HepG2 (cell line): ENCODE results near the gene ACADSB. TPM values are rescaled to one million over a fixed set of nuclear protein-coding genes. Genes with fewer than 3 reads are reported as not detected.
A peak's percentile ranks its signal among the peaks of the same experiment; 100 is the strongest.

Experiments used
- CAMTA2 ChIP-seq: sonication (generic); formaldehyde crosslinking; IDR thresholded peaks from 2 replicates; pipeline ENCODE4 v1.4.0; 2020; ENCODE audit warnings: mild to moderate bottlenecking, missing genetic modification reagents, borderline replicate concordance
- HNF4G ChIP-seq, 2 experiments: sonication (generic) in 1 of 2; formaldehyde crosslinking in 1 of 2; IDR thresholded peaks; 2 replicates each; pipeline versions ENCODE4 v1.4.0 to v1.6.1; 2011 to 2020; ENCODE audit warnings: borderline replicate concordance in 2 of 2, low read depth in 2 of 2, mild to moderate bottlenecking in 2 of 2, low read length in 1 of 2, missing genetic modification reagents in 1 of 2, moderate library complexity in 1 of 2
- KDM2A ChIP-seq: sonication (generic); formaldehyde crosslinking; IDR thresholded peaks from 2 replicates; pipeline ENCODE4 v1.4.0; 2020; ENCODE audit warnings: low read depth, missing genetic modification reagents, borderline replicate concordance
- KLF6 ChIP-seq: IDR thresholded peaks from 2 replicates; pipeline ENCODE4 v1.8.0; 2016; ENCODE audit warnings: missing biosample characterization, missing genetic modification reagents
- NFE2L2 ChIP-seq: fragments of 150-350 bp; IDR thresholded peaks from 2 replicates; pipeline ENCODE4 v1.6.1; 2014; ENCODE audit warnings: low read length
- PAWR ChIP-seq: sonication (generic); formaldehyde crosslinking; IDR thresholded peaks from 2 replicates; pipeline ENCODE4 v1.4.0; 2020; ENCODE audit warnings: missing genetic modification reagents, mild to moderate bottlenecking, borderline replicate concordance
- PHF5A ChIP-seq: IDR thresholded peaks from one replicate; pipeline ENCODE4 v1.6.1; 2018; ENCODE audit warnings: low read depth, missing genetic modification reagents; ENCODE audit not compliant: unreplicated experiment
- RBFOX2 ChIP-seq: fragments of 200-400 bp; formaldehyde crosslinking; IDR thresholded peaks from 2 replicates; pipeline ENCODE4 v1.6.1; 2017; ENCODE audit warnings: low read depth, mild to moderate bottlenecking, low read length
- SMAD1 ChIP-seq: sonication (generic); formaldehyde crosslinking; IDR thresholded peaks from 2 replicates; pipeline ENCODE4 v1.4.0; 2020; ENCODE audit warnings: missing genetic modification reagents, low read depth, mild to moderate bottlenecking, borderline replicate concordance
- SMAD3 ChIP-seq: sonication (generic); formaldehyde crosslinking; IDR thresholded peaks from 2 replicates; pipeline ENCODE4 v1.4.0; 2020; ENCODE audit warnings: missing genetic modification reagents
- ZFP37 ChIP-seq: sonication (generic); formaldehyde crosslinking; IDR thresholded peaks from 2 replicates; pipeline ENCODE4 v1.4.0; 2020; ENCODE audit warnings: missing genetic modification reagents, borderline replicate concordance
- ZMYM4 ChIP-seq: sonication (generic); formaldehyde crosslinking; IDR thresholded peaks from 2 replicates; pipeline ENCODE4 v1.8.1; 2023; ENCODE audit warnings: mild to moderate bottlenecking, missing genetic modification reagents
- ZNF326 ChIP-seq: sonication (generic); formaldehyde crosslinking; IDR thresholded peaks from 2 replicates; pipeline ENCODE4 v1.4.0; 2020; ENCODE audit warnings: missing genetic modification reagents, borderline replicate concordance
- ZNF33B ChIP-seq: sonication (generic); formaldehyde crosslinking; IDR thresholded peaks from 2 replicates; pipeline ENCODE4 v1.5.1; 2020; ENCODE audit warnings: mild to moderate bottlenecking, missing genetic modification reagents
- ZNF367 ChIP-seq: sonication (generic); formaldehyde crosslinking; IDR thresholded peaks from 2 replicates; pipeline ENCODE4 v1.4.0; 2020; ENCODE audit warnings: missing genetic modification reagents, borderline replicate concordance
- ZNF556 ChIP-seq: sonication (generic); formaldehyde crosslinking; IDR thresholded peaks from 2 replicates; pipeline ENCODE4 v1.4.0; 2020; ENCODE audit warnings: mild to moderate bottlenecking, missing genetic modification reagents, borderline replicate concordance
- ZNF605 ChIP-seq: sonication (generic); formaldehyde crosslinking; IDR thresholded peaks from 2 replicates; pipeline ENCODE4 v1.8.0; 2022; ENCODE audit warnings: mild to moderate bottlenecking, missing genetic modification reagents
- ZNF816 ChIP-seq: sonication (generic); formaldehyde crosslinking; IDR thresholded peaks from 2 replicates; pipeline ENCODE4 v1.8.0; 2022; ENCODE audit warnings: missing genetic modification reagents, mild to moderate bottlenecking, borderline replicate concordance
- ZNF841 ChIP-seq: sonication (generic); formaldehyde crosslinking; IDR thresholded peaks from 2 replicates; pipeline ENCODE4 v1.8.1; 2023; ENCODE audit warnings: missing genetic modification reagents, borderline replicate concordance
- ZSCAN25 ChIP-seq: sonication (generic); formaldehyde crosslinking; IDR thresholded peaks from 2 replicates; pipeline ENCODE4 v1.8.0; 2022; ENCODE audit warnings: mild to moderate bottlenecking, missing genetic modification reagents
- polyA plus RNA-seq, 8 experiments: library from polyadenylated mRNA; depleted of rRNA in 3 of 8; stranded (reverse) in 7 of 8; unstranded in 1 of 8; fragments of >200 nt; fragmentation: Illumina TruSeq in 4 of 8; extraction: Trizol in 4 of 8; gene quantifications; 2 replicates each; pipeline versions ENCODE4 v1.2.1 to v1.2.3, GENCODE V29; 2011 to 2016; ENCODE audit warnings: low read depth in 4 of 8, missing spikeins in 1 of 8, mixed read lengths in 1 of 8; ENCODE audit not compliant: insufficient read depth in 1 of 8
- total RNA-seq, 5 experiments: library from RNA; depleted of rRNA; stranded (reverse); fragments of >200 nt; fragmentation: Illumina TruSeq; extraction: Trizol; gene quantifications; 2 replicates each; pipeline ENCODE4 v1.2.3, GENCODE V29; 2016; ENCODE audit warnings: low read depth in 1 of 5
- TF ChIP-seq, protein P1 (sequence below): IDR thresholded peaks from 2 replicates; pipeline ENCODE4 v1.6.1; 2016; ENCODE audit warnings: low read depth, borderline replicate concordance
- TF ChIP-seq, protein P2 (sequence below): sonication (generic); formaldehyde crosslinking; IDR thresholded peaks from 2 replicates; pipeline ENCODE4 v1.4.0; 2020; ENCODE audit warnings: missing genetic modification reagents, borderline replicate concordance

Gene ACADSB
- total and polyA plus RNA-seq, 2 of the 13 experiments (the other 11 are each of a cell fraction or from before 2014, with no cell fraction given): 80.0 to 87.6 TPM

DNA sequence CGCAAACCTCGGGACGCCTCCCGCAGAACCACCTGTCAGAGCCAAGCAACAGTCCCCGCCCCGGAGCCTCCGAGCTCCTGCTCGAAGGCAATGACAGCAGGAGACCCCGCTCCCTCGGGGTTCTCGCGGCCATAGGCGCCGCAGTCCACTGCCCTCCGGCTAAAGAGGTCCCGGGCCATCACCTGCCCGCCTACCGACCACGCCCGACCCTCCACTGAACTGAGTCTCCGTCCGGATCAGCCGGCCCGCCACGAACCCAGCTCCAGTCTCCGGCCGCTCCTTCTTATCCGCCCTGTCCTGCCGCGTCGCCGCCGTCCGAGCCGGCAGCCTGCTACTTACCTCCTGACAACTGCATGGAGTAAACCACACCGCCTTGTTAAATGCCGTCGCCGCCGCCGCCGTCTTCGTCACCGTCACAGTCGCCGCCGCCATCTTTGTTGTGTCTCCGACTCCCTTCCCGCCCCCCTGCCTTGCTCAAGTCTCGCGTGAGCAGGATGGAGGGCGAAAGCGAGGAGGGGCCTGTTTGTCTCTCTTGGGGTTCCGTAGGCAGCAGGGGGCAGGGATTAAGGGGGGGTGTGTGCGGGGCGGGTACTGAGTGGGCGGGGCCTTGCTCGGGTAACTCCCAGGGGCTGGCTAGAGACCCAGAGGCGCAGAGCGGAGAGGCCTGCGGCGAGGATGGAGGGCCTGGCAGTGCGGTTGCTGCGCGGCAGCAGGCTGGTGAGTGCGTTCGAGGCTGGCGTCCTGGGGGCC, at the start of gene ACADSB, which contains the start of gene IKZF5 (continued):
- TF ChIP-seq ZNF816 (peak; percentile 72; the same call in 1 of the 2 replicates), PHF5A (CRISPR knock-in tag) (no peak), SMAD1 (CRISPR knock-in tag) (peak; percentile 78; the same call in 1 of the 2 replicates), ZNF367 (peak; percentile 61; the same call in 1 of the 2 replicates), ZNF326 (CRISPR knock-in tag) (no peak), KLF6 (CRISPR knock-in tag) (peak; percentile 19), SMAD3 (CRISPR knock-in tag) (0 out of 2 replicates have a peak, but pooled peaks have one; percentile 13), ZNF841 (CRISPR knock-in tag) (0 out of 2 replicates have a peak, but pooled peaks have one; percentile 50), ZSCAN25 (CRISPR knock-in tag) (peak; percentile 66; the same call in 1 of the 2 replicates), CAMTA2 (0 out of 2 replicates have a peak, but pooled peaks have one; percentile 34), ZNF605 (CRISPR knock-in tag) (no peak), KDM2A (CRISPR knock-in tag) (peak; percentile 86), NFE2L2 (no peak), ZNF556 (CRISPR knock-in tag) (no peak), HNF4G (IDR thresholded peaks at IDR 0.05; ENCODE audit: borderline replicate concordance, low read depth, low read length) (no peak), HNF4G (CRISPR knock-in tag; IDR thresholded peaks at IDR 0.05; ENCODE audit: borderline replicate concordance, low read depth) (peak; percentile 15; the same call in 1 of the 2 replicates), ZFP37 (CRISPR knock-in tag) (0 out of 2 replicates have a peak, but pooled peaks have one; percentile 54), ZMYM4 (CRISPR knock-in tag) (peak; percentile 92), ZNF33B (CRISPR knock-in tag) (no peak), PAWR (CRISPR knock-in tag) (0 out of 2 replicates have a peak, but pooled peaks have one; percentile 37), RBFOX2 (peak; percentile 91)
- TF ChIP-seq, protein P1, sequence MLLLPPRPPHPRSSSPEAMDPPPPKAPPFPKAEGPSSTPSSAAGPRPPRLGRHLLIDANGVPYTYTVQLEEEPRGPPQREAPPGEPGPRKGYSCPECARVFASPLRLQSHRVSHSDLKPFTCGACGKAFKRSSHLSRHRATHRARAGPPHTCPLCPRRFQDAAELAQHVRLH (CRISPR knock-in tag): peak; percentile 70; the same call in 1 of the 2 replicates
- TF ChIP-seq, protein P2, sequence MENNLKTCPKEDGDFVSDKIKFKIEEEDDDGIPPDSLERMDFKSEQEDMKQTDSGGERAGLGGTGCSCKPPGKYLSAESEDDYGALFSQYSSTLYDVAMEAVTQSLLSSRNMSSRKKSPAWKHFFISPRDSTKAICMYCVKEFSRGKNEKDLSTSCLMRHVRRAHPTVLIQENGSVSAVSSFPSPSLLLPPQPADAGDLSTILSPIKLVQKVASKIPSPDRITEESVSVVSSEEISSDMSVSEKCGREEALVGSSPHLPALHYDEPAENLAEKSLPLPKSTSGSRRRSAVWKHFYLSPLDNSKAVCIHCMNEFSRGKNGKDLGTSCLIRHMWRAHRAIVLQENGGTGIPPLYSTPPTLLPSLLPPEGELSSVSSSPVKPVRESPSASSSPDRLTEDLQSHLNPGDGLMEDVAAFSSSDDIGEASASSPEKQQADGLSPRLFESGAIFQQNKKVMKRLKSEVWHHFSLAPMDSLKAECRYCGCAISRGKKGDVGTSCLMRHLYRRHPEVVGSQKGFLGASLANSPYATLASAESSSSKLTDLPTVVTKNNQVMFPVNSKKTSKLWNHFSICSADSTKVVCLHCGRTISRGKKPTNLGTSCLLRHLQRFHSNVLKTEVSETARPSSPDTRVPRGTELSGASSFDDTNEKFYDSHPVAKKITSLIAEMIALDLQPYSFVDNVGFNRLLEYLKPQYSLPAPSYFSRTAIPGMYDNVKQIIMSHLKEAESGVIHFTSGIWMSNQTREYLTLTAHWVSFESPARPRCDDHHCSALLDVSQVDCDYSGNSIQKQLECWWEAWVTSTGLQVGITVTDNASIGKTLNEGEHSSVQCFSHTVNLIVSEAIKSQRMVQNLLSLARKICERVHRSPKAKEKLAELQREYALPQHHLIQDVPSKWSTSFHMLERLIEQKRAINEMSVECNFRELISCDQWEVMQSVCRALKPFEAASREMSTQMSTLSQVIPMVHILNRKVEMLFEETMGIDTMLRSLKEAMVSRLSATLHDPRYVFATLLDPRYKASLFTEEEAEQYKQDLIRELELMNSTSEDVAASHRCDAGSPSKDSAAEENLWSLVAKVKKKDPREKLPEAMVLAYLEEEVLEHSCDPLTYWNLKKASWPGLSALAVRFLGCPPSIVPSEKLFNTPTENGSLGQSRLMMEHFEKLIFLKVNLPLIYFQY (CRISPR knock-in tag): peak; percentile 66; the same call in 1 of the 2 replicates
